GM12892 (cell line): ENCODE data around the gene CLASP1.

Experiments used
- DNase-seq: peaks from one replicate; pipeline ENCODE4 v3.0.0; 2011; ENCODE audit not compliant: insufficient read length
- FAIRE-seq: peaks from 2 replicates; lab custom pipeline; 2011; peaks lifted over from hg19 to GRCh38; lab: Jason Lieb, UNC
- POLR2A ChIP-seq: IDR thresholded peaks from 2 replicates; pipeline ENCODE4 v1.6.1; 2011; ENCODE audit warnings: low read depth, low read length, control low read depth
- POLR2AphosphoS5 ChIP-seq: IDR thresholded peaks from 2 replicates; pipeline ENCODE4 v1.6.1; 2011; ENCODE audit warnings: low read depth, low read length, control low read depth
- TAF1 ChIP-seq: IDR thresholded peaks from 2 replicates; pipeline ENCODE4 v1.6.1; 2011; ENCODE audit warnings: low read depth, mild to moderate bottlenecking, control low read depth, low read length, borderline replicate concordance

Gene CLASP1

DNA sequence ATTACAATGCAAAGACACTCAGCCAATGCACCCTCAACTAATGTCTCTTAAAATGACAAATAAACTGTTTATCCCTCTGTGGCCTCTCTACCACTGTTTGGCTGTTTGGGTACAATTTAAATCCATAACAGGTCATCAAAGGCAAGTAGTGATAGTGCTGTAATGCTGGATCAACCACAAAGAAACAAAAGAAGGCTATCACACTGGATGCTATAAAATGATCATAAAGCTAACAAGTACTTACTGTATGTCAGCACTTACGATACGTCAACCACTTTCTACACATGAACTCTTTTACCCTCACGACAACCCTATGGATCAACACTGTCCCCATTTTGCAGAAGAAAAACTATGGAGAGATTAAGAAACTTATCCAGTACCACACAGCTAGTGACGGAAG, 64.5 kb downstream of the CLASP1 start:
- DNase-seq (no peak), FAIRE-seq (no peak)

DNA sequence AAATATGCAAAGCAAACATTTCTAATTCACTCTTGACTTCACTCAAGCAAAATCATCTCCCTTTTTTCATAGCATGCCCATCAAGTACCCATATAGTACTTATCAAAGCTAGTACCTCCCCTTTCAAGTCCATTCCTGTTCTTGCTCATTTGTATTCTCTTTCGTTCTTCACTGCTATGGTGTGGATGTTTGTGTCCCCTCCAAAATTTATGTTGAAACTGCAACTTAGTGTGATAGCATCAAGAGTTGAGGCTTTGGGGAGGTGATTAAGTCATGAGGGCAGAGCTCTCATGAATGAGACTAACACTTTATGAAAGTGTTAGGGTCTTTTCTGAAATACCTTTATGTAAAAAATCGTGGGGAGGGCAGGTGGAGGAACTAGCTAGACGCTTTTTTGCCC, 65.7 kb downstream of the CLASP1 start:
- FAIRE-seq (no peak), DNase-seq (no peak)

More for the DNA sequence above, 64.5 kb downstream of the CLASP1 start:
- TF ChIP-seq POLR2A: no peak
- no peak for TF ChIP-seq POLR2AphosphoS5
- no peak for TF ChIP-seq TAF1

DNA sequence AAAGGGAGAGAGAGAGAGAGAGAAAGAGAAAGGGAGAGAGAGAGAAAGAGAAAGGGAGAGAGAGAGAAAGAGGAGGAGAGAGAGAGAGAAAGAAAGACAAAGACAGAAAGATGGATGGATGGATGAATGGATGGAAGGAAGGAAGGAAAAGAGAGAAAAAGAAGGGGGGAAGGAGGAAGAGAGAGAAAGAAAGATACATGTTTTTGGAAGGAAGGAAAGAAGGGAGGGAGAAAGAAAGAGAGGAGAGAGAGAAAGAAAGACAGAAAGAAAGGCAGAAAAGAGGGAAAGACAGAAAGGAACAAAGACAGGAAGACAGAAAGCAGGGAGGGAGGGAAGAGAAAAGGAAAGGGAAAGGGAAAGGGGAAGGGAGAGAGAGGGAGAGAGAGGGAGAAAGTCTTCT, 67.0 kb downstream of the CLASP1 start:
- FAIRE-seq (no peak), DNase-seq (no peak)
- TF ChIP-seq POLR2AphosphoS5 (no peak), POLR2A (no peak), TAF1 (no peak)

More for the DNA sequence above, 65.7 kb downstream of the CLASP1 start:
- TF ChIP-seq POLR2AphosphoS5 (no peak), POLR2A (no peak), TAF1 (no peak)

DNA sequence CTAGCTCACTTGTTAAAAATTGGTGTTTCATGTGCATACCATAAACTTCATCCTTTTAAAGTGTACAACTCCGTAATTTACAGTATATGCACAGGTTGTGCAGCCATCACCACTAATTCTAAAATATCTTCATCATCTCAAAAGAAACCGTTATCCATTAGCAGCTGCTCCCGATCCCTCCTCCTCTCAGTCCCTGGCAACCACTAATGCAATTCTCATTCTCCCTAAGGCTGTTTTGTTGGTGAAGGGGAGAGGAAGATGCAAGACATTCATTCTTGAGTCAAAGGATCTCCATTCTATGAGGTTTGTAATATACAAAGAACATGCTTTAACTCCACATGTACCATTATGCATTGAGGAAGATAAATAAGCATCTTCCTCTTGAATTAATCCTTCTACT, 70.0 kb downstream of the CLASP1 start:
- TF ChIP-seq POLR2AphosphoS5 (no peak), POLR2A (no peak), TAF1 (no peak)
- no peak for FAIRE-seq
- no peak for DNase-seq

DNA sequence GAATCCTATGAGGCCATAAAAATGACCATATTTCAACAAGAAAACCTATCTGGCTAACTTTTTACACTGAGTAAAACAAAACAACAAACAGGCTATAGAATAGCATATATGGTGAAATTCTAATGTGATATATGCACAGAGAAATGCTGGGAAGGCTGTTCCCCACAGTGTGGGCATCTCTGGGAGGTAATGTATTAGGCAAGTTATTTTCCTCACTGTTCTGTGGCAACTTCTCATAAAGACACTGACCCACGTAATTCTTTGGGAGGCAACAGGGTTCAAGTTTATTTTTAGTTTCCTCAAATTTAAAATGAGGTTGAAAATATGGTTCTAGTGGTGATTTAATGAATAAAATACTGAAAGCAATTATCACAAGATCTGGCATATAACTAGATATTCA, 71.9 kb downstream of the CLASP1 start:
- DNase-seq: no peak
- TF ChIP-seq TAF1 (no peak), POLR2A (no peak), POLR2AphosphoS5 (no peak)
- no peak for FAIRE-seq

DNA sequence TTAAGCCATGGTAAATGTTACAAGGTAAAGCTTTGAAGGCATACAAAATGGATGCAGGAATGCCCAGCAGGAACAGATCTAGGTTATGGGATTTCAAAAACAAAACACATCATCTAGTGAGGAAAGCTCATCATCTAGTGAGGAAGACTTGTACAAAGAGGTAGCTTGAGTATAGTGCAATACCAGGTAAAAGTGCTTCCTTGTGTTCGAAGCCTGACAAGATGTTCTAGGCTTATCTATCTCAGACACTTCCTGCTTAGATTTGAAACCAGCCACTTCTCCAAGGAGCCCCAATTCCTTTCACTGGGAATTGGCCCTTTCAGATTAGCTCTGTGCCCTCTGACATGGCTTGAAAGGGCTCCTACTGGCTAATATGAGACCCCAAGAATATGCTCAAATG, 73.0 kb downstream of the CLASP1 start:
- TF ChIP-seq POLR2A (no peak), TAF1 (no peak), POLR2AphosphoS5 (no peak)
- DNase-seq (no peak), FAIRE-seq (no peak)

DNA sequence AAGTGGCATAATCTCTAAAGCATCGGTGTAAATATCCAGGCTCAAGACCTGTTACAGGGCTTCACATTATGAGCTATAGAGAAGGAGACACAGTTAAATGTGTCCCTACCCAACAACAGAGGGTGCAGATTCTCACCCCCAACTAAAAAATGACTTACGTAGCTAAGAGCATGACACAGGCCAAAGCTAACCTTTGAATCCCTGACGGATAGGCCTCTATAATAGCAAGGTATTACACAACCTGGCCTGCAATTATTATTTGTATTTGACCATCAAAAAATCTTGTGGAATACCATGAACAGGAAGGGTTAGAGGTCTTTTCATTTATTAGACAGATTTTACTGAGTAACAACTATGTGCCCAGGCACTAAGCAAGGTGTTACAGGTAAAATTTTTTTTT, 73.5 kb downstream of the CLASP1 start:
- no peak for DNase-seq
- no peak for TF ChIP-seq TAF1
- no peak for TF ChIP-seq POLR2AphosphoS5
- no peak for TF ChIP-seq POLR2A
- FAIRE-seq: no peak

DNA sequence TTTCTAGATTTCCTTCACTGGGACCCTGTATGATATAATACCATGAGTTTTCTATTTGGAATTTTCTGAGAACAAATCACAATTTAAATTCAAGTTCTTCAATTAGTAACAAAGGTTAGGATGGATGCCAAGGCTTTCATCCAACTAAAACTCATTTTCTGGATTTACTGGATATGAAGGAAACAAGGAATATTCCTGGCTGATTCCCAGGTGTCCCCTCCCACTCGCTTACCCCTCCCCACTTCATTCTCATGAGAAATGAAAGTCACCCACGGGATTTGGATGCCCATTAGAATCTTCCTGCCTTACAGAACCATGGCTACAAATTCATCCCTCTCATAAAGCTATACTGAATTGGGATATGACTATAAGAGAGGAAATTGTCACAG, 78.6 kb downstream of the CLASP1 start:
- DNase-seq (no peak), FAIRE-seq (no peak)
- no peak for TF ChIP-seq POLR2A
- no peak for TF ChIP-seq TAF1
- no peak for TF ChIP-seq POLR2AphosphoS5

DNA sequence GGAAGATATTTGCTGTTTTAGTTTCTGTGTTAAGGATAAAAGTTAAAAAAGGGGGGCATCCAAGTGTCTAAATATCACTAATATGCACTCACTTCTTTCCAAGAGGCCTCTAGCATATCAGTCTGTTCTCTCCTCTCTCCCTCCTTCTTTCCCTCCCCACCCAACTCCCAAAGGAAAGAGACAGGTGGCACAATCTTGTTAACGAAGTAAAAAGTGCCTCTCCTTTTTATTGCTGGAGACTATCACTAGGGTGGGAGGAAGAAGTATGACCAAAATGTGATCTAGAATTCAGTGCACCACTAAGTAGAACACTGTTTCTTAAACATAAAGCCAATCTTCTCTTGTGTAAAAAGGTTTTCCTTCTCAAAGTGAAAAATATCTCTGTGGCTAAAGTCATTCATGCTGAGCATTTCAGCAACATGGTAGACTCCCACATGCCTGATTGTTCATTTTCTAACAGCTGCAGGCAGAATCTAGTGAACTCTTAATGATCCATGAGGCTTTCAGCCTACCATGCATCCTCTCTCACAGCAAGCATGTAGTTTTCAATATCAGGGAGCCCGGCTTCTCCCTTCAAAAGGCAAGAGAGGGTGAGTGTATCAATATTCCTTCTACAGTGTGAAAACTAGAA, 79.1 kb downstream of the CLASP1 start:
- TF ChIP-seq POLR2AphosphoS5: no peak
- no peak for DNase-seq
- FAIRE-seq: no peak

DNA sequence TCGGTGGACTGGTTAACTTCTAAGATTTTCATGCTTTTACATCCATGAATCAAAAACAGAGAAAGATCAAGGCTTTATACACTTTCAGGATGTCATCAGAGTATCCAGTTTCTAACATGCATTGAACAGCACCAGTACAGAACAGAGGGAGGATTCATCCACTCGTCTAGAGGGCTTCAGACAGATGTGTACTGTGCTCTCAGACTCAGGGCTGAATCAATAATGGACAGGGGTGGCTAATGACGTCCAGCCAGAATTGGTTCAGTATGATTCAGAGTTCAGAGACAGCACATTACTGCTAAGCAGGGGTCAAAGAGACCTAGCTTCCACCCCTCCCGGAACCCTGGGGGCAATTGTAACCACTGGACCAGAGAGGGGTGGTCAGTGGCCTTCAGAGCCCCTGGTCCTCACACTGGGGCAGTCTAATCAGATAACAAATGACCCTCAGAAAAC, 81.3 kb downstream of the CLASP1 start:
- no peak for FAIRE-seq
- no peak for TF ChIP-seq POLR2AphosphoS5
- TF ChIP-seq TAF1: no peak
- TF ChIP-seq POLR2A: no peak
- DNase-seq: no peak

DNA sequence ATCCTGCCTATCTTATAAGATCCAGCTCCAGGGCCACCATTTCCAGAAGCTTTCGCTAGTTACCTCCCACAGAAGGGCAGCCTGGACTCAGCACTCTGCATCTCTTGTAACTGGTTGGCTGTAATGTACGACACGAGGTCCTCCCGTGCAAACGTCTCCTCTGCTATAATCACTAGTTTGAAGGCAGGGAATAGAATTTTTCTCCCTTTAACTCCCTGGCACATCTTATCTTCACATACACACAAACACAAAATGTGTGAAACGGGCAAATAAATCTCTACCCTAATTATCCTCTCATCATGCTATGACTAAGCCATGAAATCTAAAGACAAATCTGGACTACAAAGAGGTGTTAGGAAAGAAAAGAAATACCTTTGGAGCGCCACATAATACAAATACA, 81.8 kb downstream of the CLASP1 start:
- FAIRE-seq (no peak), DNase-seq (no peak)
- TF ChIP-seq POLR2A: no peak
- no peak for TF ChIP-seq POLR2AphosphoS5
- no peak for TF ChIP-seq TAF1

DNA sequence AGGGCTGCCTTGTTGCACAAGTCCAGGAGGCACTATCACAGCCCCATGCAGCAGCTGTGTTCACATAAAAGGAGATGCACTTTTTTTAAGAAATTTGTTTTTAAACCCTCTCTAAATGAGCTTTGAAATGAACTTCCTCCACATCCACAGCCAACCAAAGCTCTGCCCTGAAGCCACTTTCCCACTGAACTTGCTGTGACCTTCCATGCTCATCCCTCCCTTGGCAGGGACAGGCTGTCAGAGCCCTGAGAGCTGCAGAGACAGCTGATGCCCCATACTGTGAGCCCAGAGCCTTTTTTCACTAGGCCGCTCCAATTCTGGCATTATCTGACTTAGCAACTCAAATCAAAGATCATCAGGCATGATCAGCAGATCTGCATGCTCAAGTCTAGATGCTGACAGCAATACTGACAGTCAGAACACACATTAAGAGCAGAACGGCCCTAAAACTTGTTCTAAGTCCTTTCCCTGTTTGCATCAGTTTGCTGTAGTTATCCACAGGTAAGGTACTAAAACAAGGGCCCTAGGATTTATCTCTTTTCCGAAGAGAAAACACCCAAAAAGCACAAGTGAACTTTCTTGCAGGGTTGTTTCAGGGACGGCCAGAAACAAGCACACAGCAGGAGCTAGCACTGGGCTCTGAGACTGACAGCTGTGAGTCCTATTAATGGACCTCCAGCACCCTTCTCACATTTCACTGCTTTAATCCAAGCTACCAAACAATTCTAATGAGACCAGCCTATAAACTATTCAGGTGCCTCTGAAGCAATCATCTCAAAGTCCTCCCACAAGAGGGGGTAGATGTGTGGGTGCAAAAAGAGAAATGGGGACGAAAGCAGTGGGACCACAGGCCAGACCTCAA, 83.6 kb downstream of the CLASP1 start:
- DNase-seq (no peak), FAIRE-seq (no peak)
- TF ChIP-seq TAF1 (no peak), POLR2AphosphoS5 (no peak), POLR2A (no peak)
